ENCODE measurements around the gene GALNT17.
A peak's percentile ranks its signal among the peaks of the same experiment; 100 is the strongest.
"Not testable (repeated sequence)": the region's sequence is repeated elsewhere in the genome, so short reads cannot be mapped to it uniquely, and the experiment has no call there.

The GALNT17 gene

GRCh38 chr7:71691538-71691937, 559.6 kb downstream of the GALNT17 start:
- DNase-seq (ENCODE audit: low spot score) = no peak

- DNase-seq (ENCODE audit: low spot score) = no peak
Observed at GRCh38 chr7:71694665-71695064, 562.7 kb downstream of the GALNT17 start.

GRCh38 chr7:71695186-71695585, 563.2 kb downstream of the GALNT17 start:
- no peak for DNase-seq (ENCODE audit: low spot score)

GRCh38 chr7:71696511-71696910, 564.6 kb downstream of the GALNT17 start:
- DNase-seq (ENCODE audit: low spot score) = no peak

- no peak for DNase-seq (ENCODE audit: low spot score)
Observed at GRCh38 chr7:71697400-71697799, 565.5 kb downstream of the GALNT17 start.

- no peak for DNase-seq (ENCODE audit: low spot score)
Observed at GRCh38 chr7:71705217-71705616, 573.3 kb downstream of the GALNT17 start.

- no peak for DNase-seq (ENCODE audit: low spot score)
Observed at GRCh38 chr7:71705901-71706596, 574.1 kb downstream of the GALNT17 start.

GRCh38 chr7:71706597-71706975, 574.6 kb downstream of the GALNT17 start:
- no peak for DNase-seq (ENCODE audit: low spot score)

GRCh38 chr7:71707041-71707440, 575.1 kb downstream of the GALNT17 start:
- no peak for DNase-seq (ENCODE audit: low spot score)

- DNase-seq (ENCODE audit: low spot score) = no peak
Observed at GRCh38 chr7:71708710-71709109, 576.8 kb downstream of the GALNT17 start.

- DNase-seq (ENCODE audit: low spot score) = no peak
Observed at GRCh38 chr7:71710442-71710841, 578.5 kb downstream of the GALNT17 start.

- DNase-seq (ENCODE audit: low spot score) = no peak
Observed at GRCh38 chr7:71712653-71713180, 580.8 kb downstream of the GALNT17 start.

GRCh38 chr7:71716690-71717089, 584.7 kb downstream of the GALNT17 start:
- DNase-seq (ENCODE audit: low spot score) = no peak

- DNase-seq (ENCODE audit: low spot score) = no peak
Observed at GRCh38 chr7:71718563-71718962, 586.6 kb downstream of the GALNT17 start.

- no peak for DNase-seq (ENCODE audit: low spot score)
Observed at GRCh38 chr7:71721742-71722141, 589.8 kb downstream of the GALNT17 start.

- DNase-seq (ENCODE audit: low spot score) = no peak
Observed at GRCh38 chr7:71723859-71724258, 591.9 kb downstream of the GALNT17 start.

- no peak for DNase-seq (ENCODE audit: low spot score)
Observed at GRCh38 chr7:71727347-71727746, 595.4 kb downstream of the GALNT17 start.

- no peak for DNase-seq (ENCODE audit: low spot score)
Observed at GRCh38 chr7:71731740-71732139, 599.8 kb downstream of the GALNT17 start.

- DNase-seq (ENCODE audit: low spot score) = peak; percentile 63
Observed at GRCh38 chr7:71733107-71733870, 601.3 kb downstream of the GALNT17 start.

- peak; percentile 62 for DNase-seq (ENCODE audit: low spot score)
Observed at GRCh38 chr7:71735961-71736556, 604.1 kb downstream of the GALNT17 start.

GRCh38 chr7:71737931-71738540, 606.1 kb downstream of the GALNT17 start:
- DNase-seq (ENCODE audit: low spot score) = not testable (repeated sequence)

GRCh38 chr7:71739520-71740173, 607.7 kb downstream of the GALNT17 start:
- no peak for DNase-seq (ENCODE audit: low spot score)
